ENCODE data around the gene SRRM3. TPM values are rescaled to one million over a fixed set of nuclear protein-coding genes. Genes with fewer than 3 reads are reported as not detected.

SRRM3 gene
- total and polyA plus RNA-seq, 9 of the 15 experiments (the other 6 are each of a cell fraction or from before 2014, with no cell fraction given) = 0.04 to 0.91 (median 0.46) TPM; not detected in 2

GRCh38 chr7:76302347-76303201 lies 100.9 kb downstream of the SRRM3 start, which contains the start of gene HSPB1 (continued):
- peak; percentile 1 for TF ChIP-seq ZFP36 (IDR thresholded peaks at IDR 0.05; ENCODE audit: low read depth, low read length, partially characterized antibody)
- TF ChIP-seq ZNF586 (CRISPR knock-in tag; conservative IDR thresholded peaks at IDR 0.05) = no peak
- TF ChIP-seq JUNB (CRISPR knock-in tag; conservative IDR thresholded peaks at IDR 0.05) = no peak
- TF ChIP-seq ZNF696 (CRISPR knock-in tag; conservative IDR thresholded peaks at IDR 0.05) = no peak
- no peak for TF ChIP-seq SREBF1 (IDR thresholded peaks at IDR 0.05; ENCODE audit: borderline replicate concordance, low read depth, low read length)
- no peak for TF ChIP-seq ZNF583 (CRISPR knock-in tag; IDR thresholded peaks at IDR 0.05)
- no peak for TF ChIP-seq NR2F6 (CRISPR knock-in tag; IDR thresholded peaks at IDR 0.05)
- no peak for TF ChIP-seq FOS (IDR thresholded peaks at IDR 0.05; ENCODE audit: extremely low read depth, insufficient read length)
- no peak for TF ChIP-seq E2F8 (IDR thresholded peaks at IDR 0.05; ENCODE audit: low read depth, partially characterized antibody)
- peak; percentile 96 for TF ChIP-seq MEF2D (tag; conservative IDR thresholded peaks at IDR 0.05; ENCODE audit: low read depth)
- no peak for TF ChIP-seq BMI1 (IDR thresholded peaks at IDR 0.05; ENCODE audit: low read length)
- TF ChIP-seq ZBTB1 (CRISPR knock-in tag; IDR thresholded peaks at IDR 0.05; ENCODE audit: borderline replicate concordance, low read depth) = no peak
- TF ChIP-seq SRSF9 (IDR thresholded peaks at IDR 0.05; ENCODE audit: borderline replicate concordance, low read depth, low read length) = no peak
- TF ChIP-seq CEBPZ (IDR thresholded peaks at IDR 0.05; ENCODE audit: borderline replicate concordance, low read depth, low read length) = no peak
- peak; percentile 52 for TF ChIP-seq ELF2 (CRISPR knock-in tag; IDR thresholded peaks at IDR 0.05)
- no peak for TF ChIP-seq NEUROD1 (IDR thresholded peaks at IDR 0.05; ENCODE audit: borderline replicate concordance, low read depth, low read length, partially characterized antibody)
- TF ChIP-seq CREB5 (CRISPR knock-in tag; IDR thresholded peaks at IDR 0.05) = no peak
- TF ChIP-seq CHCHD3 (CRISPR knock-in tag; IDR thresholded peaks at IDR 0.05) = no peak
- TF ChIP-seq RHOXF2B (CRISPR knock-in tag; conservative IDR thresholded peaks at IDR 0.05) = peak; percentile 82; the same call in 1 of the 2 replicates
- TF ChIP-seq POLR2AphosphoS2 (IDR thresholded peaks at IDR 0.05; ENCODE audit: low read length) = no peak
- TF ChIP-seq KAT2B (IDR thresholded peaks at IDR 0.05; ENCODE audit: low read depth, low read length) = no peak
- TF ChIP-seq PCBP1 (IDR thresholded peaks at IDR 0.05; ENCODE audit: low read depth, low read length, poor library complexity, severe bottlenecking) = no peak

Measured in K562 (cell line).